Erythroblast (primary cell): ENCODE measurements around the gene CAMK4.
A peak's percentile ranks its signal among the peaks of the same experiment; 100 is the strongest.

Experiments
- DNase-seq, 2 experiments: peaks; one replicate each; lab custom pipeline; 2025; lab: John Stamatoyannopoulos, UW
- GATA1 ChIP-seq: IDR thresholded peaks from 2 replicates; pipeline ENCODE4 v1.6.1; 2011; ENCODE audit warnings: low read depth, mild to moderate bottlenecking, control low read depth, low read length, moderate library complexity
- POLR2A ChIP-seq: IDR thresholded peaks from 2 replicates; pipeline ENCODE4 v1.6.1; 2011; ENCODE audit warnings: mild to moderate bottlenecking, low read length

Gene CAMK4

DNA sequence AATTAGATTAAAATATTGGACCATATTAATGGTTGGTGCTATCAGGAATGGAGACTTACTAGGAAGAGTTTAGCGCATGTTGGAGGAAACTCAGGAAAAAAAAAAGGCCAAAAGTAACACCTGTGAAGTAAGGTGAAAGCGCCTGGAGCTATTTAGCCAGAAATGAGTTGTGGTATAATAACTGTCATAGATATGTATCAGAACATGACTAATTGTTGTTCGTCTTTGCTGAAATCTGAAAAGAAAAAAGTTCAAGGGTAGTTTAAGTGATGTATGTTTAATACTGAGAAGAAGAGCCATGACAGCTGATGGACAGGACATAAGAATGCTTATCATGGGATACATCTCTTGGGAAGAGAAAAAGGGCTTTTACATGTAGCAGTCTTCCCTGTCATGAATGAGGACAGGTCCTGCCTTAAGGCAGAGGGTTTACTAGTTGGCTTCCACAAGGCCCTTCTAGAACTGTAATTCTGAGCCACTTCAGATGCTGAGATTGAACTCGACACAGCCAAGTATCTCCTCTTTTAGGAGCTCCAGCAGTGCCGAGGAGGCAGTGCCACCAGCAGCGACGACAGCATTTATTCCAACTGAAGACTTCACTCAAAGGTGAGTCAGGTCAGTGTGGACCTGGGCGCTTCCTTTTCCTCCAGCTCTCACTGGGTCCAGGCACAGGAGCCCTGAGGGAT, 940 bp upstream of the CAMK4 start:
- DNase-seq: peak in 1 of 2 experiments; percentile 2
- TF ChIP-seq GATA1: no peak

DNA sequence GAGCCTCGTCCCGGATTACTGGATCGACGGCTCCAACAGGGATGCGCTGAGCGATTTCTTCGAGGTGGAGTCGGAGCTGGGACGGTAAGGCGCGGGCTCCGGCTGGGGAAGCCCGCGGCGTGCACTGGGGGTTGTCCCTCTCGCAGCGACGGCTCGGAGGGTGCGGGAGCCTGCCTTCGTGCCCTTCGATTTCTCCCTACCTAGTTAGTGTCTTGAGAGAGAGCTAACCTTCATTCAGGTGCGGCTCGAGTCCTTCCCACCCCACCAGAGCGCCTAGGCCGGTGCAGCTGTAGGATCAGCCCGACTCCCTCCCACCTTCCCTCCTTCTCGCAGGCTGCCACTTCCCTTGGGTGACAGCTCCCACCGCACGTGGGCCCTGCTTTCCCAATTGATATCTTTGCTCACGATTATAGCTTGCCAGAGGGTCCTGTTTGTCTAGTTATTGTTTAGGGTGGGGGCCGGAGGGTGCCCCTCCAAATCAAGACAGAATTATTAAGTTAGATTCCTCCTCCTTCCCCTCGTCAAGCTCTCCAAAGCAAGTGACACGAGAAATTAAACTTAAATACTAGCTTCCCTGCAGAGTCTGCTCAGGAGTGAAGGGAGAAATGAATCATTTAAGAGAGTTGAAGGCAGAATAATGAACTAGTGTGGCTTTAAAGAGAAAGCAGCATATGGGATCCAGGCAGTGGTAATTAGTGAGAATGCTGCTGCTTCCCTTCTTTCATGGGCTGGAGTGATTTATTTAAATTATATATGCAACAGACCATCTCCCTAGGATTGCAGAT, 569 bp downstream of the CAMK4 start:
- TF ChIP-seq POLR2A: no peak
- TF ChIP-seq GATA1: no peak
- DNase-seq: no peak

DNA sequence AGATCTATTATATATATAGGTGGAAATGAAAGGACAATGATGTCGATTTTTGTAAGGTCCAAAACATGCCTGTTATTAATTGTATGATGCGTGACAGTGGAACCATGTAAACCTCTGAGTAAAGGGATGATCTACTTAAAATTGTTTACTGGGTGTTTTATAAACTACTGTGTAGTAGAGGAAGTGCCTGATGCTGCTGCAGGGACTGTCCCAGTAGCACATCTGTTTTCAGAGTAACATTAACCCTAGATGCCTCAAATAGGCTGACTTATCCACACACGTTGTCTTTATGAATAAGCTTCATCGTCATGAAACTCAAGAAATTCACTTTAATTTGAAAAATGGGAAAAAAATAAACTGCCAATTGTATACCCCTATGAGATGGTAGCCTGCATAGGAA, 1.7 kb downstream of the CAMK4 start:
- DNase-seq: no peak

DNA sequence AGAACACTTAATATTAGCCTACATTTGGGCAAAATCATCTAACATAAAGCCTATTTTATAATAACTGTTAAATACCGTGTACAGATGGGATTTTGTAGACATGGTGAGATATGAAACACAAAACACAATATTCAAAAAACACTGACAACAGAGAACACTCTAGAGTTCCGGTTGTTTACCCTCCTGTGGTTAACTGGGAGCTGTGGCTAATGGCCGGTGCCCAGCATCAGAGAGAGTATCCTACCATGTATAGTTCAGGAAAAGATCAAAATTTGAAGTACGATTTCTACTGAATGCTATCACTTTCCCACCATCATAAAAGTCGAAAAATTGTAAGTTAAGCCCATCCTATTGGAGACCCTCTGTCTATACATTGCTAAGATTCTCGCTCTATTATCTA, 2.4 kb downstream of the CAMK4 start:
- DNase-seq: no peak
- no peak for TF ChIP-seq POLR2A
- TF ChIP-seq GATA1: no peak

More for the DNA sequence above, 1.7 kb downstream of the CAMK4 start:
- no peak for TF ChIP-seq GATA1

DNA sequence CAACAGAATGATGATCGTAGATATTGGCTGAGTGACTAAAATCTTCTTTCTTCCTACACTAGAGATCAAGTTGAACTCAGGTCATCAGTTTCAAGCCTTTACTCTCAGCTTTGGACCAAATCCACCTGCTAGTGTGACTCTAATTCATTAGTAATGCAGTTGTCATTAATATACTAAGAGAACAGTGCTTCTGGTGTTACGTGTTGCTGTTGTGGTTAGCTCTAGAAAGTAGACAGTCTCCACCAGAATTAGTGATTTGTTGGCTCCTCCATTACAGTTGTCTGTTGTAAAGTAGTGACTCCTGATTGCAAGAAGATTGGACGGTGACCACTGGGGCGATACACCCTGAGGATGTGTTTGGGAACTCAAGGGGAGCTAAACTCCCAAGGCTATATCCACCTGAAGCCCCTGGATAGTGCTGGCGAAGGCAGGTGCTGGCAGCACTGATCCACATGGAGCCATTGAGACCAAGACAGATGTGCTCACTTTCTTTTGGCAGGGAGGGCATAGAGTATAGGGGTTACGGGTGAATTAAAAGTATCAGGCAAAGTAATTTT, 3.1 kb downstream of the CAMK4 start:
- DNase-seq: no peak
- TF ChIP-seq GATA1 (no peak), POLR2A (no peak)

DNA sequence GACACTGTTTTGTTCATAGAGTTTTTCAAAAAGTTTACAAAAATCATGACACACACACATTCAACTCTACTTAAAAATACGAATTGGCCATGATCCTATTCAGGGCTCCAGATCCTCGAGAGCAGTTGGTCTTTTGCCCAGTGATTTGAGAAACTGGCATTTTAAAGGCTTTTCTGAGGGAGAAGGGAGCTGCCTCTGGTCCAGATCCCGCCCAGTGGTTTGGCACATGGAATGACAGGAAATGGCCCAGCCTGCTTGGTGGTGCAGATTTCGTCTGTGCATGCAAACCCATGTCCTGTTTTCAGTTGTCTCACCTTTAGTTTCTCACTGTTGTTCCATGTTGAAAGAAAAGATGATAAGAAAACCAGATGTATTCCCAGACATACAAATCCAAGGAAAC, 3.6 kb downstream of the CAMK4 start:
- TF ChIP-seq GATA1 (no peak), POLR2A (no peak)
- no peak for DNase-seq

DNA sequence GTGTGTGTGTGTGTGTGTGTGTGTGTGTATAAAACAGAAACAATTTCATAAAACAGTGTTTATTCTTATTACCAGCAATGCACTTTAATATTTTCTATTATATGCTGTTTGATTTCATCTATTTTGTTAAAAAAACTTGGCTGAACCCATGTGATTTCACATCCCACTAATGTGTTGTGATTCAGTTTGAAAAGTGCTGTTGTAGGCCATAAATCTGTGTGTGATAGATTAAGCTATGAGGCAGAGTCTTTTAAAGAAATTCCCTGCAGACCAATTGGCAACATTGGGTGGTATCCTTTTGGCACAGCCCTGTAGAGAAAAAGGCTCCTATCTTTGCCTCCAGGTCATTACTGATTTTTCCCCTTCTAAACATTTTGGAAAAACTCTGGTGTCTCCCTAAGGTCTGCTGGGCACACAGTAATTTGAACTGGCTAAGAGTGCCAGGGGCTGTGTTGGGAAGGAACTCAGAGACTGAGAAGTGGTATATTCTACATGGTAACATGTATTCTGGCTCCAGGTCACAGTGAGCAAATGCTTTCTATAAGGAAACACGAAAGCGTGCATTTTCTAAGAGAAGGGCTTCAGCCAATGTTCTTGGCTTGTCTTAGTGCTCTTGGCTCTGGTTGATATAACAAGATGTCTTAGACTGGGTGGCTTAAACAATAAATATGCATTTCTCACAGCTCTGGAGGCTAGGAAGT, 4.5 kb downstream of the CAMK4 start:
- no peak for DNase-seq
- TF ChIP-seq GATA1: no peak
- no peak for TF ChIP-seq POLR2A

DNA sequence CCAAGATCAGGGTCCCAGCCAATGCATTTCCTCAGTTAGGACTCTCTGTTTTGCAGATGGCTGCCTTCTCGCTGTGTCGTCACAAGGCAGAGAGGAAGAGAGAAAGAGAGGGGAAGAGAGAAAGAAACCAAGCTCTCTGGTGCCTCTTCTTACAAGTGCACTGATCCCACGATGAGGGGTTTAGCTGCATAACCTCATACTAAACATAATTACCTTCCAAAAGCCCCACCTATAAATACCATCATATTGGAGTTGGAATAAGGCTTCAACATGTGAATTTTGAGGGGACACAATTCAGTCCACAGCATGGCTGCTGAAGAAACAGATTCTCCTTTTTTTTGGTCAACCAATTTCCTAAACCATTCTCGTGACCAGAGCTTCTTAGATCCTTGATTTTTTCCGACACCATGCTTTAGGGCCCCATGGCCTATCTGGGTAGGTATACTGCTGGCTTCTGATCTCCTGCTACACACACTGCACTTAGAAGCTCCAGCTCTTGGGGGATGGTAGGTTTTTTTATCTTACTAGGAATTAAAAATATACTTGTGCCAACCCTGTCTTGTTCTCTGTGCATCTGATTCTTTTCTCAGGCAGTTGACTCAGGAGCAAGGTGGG, 5.1 kb downstream of the CAMK4 start:
- no peak for DNase-seq
- no peak for TF ChIP-seq POLR2A
- TF ChIP-seq GATA1: no peak

DNA sequence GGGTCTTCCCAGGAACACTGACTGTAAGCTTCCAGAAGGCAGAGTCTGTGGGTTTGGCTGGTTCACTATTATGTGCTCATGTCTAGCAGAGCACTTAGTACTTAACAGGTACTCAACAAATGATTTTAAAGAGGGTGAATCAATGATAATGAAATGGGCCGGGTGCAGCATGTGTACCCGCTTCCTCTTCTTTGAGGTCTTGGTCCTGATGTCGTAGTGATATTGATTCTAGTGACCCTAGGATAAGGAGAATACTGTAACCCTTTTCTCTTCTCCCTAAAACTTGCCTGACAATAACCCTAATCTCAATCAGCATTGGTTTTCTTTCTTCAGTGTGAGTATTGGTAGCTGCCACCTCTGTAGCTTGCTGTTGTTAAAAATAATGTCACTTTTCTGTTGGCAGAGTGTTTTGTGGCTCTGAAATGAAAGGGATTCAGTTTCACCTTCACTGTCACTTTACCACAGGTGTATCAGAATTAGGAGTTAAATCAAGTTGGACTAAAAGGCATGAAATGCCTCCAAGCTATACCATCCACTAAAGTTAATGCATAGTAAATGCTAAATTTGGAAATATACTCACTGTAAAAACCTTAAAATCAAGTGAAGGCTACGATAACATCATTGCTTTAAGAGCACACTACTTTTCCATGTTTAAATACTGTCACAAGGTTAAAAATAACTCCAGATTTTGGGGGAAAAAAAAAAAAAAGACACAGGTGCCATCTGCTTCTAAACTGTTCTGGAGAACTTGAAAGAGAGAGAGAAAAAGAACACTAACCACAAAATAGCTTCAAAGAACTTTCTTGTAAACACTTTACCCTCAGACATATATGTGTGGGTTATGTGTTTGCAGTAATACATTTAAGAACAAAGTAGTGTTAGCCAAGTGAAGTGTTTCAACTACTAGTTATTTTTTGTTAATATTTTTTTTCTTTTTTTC, 6.0 kb downstream of the CAMK4 start:
- no peak for DNase-seq
- TF ChIP-seq POLR2A (no peak), GATA1 (no peak)

DNA sequence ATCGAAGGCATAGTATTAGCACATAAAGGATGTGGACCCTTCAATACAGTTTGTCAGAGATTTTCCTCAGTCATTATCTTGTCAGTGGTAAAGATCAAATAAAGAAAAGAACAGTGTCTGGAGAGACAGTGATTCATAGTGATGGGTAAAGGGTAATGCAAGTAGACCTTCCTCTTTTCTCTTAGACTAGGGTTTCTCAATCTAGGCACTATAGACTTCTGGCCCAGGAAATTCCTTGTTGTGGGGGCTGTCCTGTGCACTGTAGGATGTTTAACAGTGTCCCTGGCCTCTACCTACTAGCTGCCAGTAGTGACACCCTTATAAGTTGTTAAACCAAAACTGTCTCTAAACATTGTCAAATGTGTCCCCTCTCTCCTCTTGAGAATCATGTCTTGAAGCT, 6.9 kb downstream of the CAMK4 start:
- DNase-seq: no peak
- no peak for TF ChIP-seq GATA1
- no peak for TF ChIP-seq POLR2A

DNA sequence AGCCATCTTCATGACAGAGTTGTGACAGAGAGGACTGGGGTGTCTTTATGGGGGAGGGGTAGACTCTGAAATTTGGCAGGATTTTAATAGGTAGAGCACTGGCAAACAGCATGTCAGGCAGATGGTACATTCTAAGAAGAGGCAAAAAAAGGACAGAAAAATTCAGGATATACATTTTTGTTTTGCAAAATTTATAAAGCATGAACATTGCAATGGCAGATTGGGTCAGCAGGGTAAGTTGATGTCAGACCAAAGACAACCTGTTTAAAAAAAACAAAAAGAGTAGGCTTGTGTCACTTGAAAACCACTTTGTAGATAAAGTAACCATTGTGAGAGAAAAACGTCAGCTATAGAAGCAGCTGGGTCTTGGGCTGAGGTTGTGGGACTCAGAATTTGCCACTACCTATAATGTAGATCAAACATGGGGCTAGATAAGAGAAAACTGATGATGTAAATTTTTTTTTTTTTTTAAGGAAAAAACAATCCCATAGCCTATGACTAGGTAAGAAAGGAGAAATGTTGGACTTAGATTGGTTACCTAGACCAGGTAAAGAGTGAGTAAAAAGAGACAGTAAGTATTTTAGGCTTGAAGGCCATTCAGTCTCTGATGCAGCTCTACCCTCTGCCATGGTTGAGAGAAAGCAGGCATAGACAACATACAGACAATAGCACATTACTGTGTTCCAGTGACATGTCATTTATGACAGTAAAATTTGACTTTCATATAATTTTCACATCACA, 8.3 kb downstream of the CAMK4 start:
- no peak for TF ChIP-seq POLR2A
- no peak for TF ChIP-seq GATA1
- DNase-seq: no peak

DNA sequence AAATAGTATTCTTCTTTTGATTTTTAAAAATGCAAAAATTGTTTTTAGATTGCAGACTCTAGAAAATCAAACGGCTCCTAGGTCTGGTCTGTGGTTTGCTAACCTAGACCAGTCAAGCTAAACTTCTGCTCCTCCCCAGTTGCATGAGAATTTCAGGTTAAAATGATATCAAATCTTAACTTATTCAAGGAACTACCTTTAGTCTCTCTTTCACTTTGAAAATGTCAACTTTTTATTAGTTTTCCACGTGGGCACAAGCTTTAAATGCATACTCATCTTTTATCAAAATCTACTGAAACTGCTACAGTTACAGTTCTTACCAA, 8.8 kb downstream of the CAMK4 start:
- TF ChIP-seq GATA1 (no peak), POLR2A (no peak)
- DNase-seq: no peak

DNA sequence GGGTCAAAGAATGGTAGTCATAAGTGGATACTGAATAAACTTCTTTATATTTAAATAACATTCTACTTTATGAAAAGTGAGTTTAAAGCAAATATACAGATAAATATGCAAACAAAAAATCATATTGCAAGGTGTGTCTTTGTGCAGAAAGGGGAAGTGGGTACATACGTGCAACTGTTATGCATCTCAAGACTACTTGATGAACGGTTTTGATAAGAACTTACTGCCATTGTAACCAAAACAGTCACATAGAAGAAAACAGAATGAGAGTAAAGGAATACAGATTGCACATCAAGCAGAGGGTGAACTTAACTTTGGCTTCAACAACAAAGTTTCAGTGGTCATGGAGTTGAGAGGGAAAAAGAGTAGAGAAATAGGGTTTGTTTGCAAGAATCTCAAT, 9.9 kb downstream of the CAMK4 start:
- no peak for TF ChIP-seq GATA1
- TF ChIP-seq POLR2A: no peak
- DNase-seq: no peak

DNA sequence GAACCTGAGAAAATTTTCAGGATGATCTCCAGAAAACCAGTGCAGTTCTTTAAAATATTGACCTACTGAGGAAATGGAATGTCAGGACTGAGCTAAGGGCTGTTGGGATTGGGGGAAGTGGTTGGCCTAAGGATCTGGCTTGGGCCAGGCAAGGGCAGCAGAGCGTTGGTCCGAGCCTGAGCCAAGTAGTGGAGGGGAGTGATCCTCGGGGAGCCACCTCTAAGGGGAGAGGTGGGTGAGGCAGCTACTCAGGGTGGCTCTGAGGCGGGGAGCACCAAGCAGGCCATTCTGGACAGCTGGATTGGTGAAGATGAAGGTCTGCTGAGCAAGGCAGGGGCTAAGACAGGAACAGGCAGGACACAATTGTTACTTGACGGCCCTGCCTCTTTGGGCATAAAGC, 11.5 kb downstream of the CAMK4 start:
- DNase-seq: no peak
- no peak for TF ChIP-seq GATA1
- TF ChIP-seq POLR2A: no peak
